Memory B cell (primary cell): ENCODE results near the gene SEMA3D.

Source experiments
- ATAC-seq: fragments of 150-1000 bp; cut with Tn5 transposase; 2 replicates; pipeline ENCODE4 v1.10.0; 2021; ENCODE audit warnings: low read depth, mild to moderate bottlenecking, moderate library complexity
- DNase-seq, 2 donors: peaks; one replicate each; pipeline ENCODE4 v3.0.0; 2022; ENCODE audit warnings: low spot score in 2 of 2
- H3K27ac Mint-ChIP-seq: one replicate; pipeline ENCODE4 v1.8.0; 2022; ENCODE audit warnings: mild to moderate bottlenecking, moderate library complexity, mixed read lengths
- H3K27me3 Mint-ChIP-seq: one replicate; pipeline ENCODE4 v1.8.0; 2022; ENCODE audit warnings: mixed read lengths
- H3K36me3 Mint-ChIP-seq: one replicate; pipeline ENCODE4 v1.8.0; 2022; ENCODE audit warnings: mild to moderate bottlenecking, mixed read lengths
- H3K4me1 Mint-ChIP-seq: one replicate; pipeline ENCODE4 v1.8.0; 2022; ENCODE audit warnings: mixed read lengths
- H3K4me3 Mint-ChIP-seq: one replicate; pipeline ENCODE4 v1.8.0; 2022; ENCODE audit warnings: mild to moderate bottlenecking, moderate library complexity, mixed read lengths
- H3K9me3 Mint-ChIP-seq: one replicate; pipeline ENCODE4 v1.8.0; 2022; ENCODE audit warnings: mixed read lengths

SEMA3D gene

GRCh38 chr7:85126383-85126782 lies 60.5 kb downstream of the SEMA3D start:
- ATAC-seq (no peak), DNase-seq (no peak)
- H3K36me3 Mint-ChIP-seq: no peaks in the 10 kb centered on the region
- H3K9me3 Mint-ChIP-seq: no peaks in the 10 kb centered on the region
- H3K4me1 Mint-ChIP-seq: no peaks in the 10 kb centered on the region
- H3K27me3 Mint-ChIP-seq: no peaks in the 10 kb centered on the region
- no peak overlapping the region for H3K27ac Mint-ChIP-seq
- no peak overlapping the region for H3K4me3 Mint-ChIP-seq

DNA sequence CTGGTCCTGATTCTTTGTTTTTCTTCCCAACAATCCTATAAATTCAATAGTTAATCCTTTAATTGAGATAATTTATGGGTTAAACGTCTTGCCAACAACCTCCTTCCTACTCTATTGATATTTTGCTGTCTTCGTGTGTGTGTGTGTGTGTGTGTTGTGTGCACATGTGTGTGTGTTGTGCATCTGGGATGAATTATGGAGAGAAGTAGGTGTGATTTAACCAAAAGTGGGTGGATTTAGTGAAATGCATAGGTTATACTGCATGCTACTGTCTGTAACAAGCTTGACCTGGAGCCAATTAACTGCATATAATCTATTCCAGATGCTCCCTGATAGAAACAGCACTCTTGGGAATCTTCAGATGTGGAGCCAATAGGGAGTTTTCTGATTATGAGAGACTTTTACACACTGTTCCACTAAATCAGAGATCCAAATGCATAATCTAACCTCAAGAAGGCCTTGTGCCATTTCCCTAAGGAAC lies 61.2 kb downstream of the SEMA3D start:
- H3K27ac Mint-ChIP-seq: no peak overlapping the region
- ATAC-seq (no peak), DNase-seq (no peak)
- H3K4me3 Mint-ChIP-seq: no peak overlapping the region
- no peaks in the 10 kb centered on the region for H3K9me3 Mint-ChIP-seq
- H3K36me3 Mint-ChIP-seq: no peaks in the 10 kb centered on the region
- no peaks in the 10 kb centered on the region for H3K27me3 Mint-ChIP-seq
- H3K4me1 Mint-ChIP-seq: no peaks in the 10 kb centered on the region

DNA sequence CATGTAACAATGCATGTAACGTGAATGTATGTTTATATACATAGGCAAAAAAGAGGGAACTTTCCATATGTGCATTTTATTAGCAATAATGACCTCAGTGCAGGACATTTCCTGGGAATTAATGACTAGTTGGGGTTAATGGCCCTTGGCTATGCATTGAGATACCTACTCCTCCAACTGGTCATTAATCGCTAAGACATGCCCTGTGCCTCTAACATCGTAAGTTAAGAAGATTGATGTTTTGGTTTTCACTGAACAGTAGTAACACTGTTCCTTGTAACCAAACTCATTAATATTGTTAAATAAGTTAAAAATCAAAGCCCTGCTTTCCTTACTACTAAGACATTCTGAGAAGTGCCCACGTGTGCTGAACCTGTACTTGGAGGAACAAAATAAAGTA lies 61.7 kb downstream of the SEMA3D start:
- H3K27me3 Mint-ChIP-seq: no peaks in the 10 kb centered on the region

DNA sequence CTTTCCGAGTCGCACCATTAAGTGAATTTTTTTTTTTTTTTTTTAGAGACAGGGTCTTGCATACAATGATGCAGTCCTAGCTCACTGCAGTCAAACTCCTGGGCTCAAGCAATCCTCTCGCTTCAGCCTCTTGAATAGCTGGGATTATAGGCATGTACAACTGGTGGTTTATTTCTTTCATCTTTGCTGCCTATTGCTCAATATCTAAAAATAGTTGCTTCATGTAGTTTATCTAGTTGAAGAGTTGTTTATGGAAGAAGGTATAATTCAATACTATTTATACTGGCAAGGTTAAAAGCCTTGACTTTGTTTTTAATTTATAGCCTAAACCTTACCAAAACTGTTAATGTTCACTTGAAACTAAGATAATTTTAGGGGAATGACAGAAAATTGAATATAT lies 66.9 kb downstream of the SEMA3D start:
- Mint-ChIP-seq H3K27me3 (no peaks in the 10 kb centered on the region), H3K4me3 (no peak overlapping the region), H3K4me1 (no peaks in the 10 kb centered on the region), H3K36me3 (no peaks in the 10 kb centered on the region), H3K9me3 (peaks cover 2% of the 10 kb centered on the region), H3K27ac (no peak overlapping the region)
- ATAC-seq (no peak), DNase-seq (no peak)

More for the DNA sequence above, 61.7 kb downstream of the SEMA3D start:
- no peak for DNase-seq
- Mint-ChIP-seq H3K4me3 (no peak overlapping the region), H3K27ac (no peak overlapping the region), H3K4me1 (no peaks in the 10 kb centered on the region), H3K9me3 (no peaks in the 10 kb centered on the region), H3K36me3 (no peaks in the 10 kb centered on the region)
- ATAC-seq: no peak

- Mint-ChIP-seq H3K4me1 (no peaks in the 10 kb centered on the region), H3K27me3 (no peaks in the 10 kb centered on the region), H3K27ac (no peak overlapping the region), H3K4me3 (no peak overlapping the region), H3K9me3 (peaks cover 2% of the 10 kb centered on the region), H3K36me3 (no peaks in the 10 kb centered on the region)
- no peak for DNase-seq
- ATAC-seq: no peak
Observed at GRCh38 chr7:85115862-85116261, 71.0 kb downstream of the SEMA3D start.

DNA sequence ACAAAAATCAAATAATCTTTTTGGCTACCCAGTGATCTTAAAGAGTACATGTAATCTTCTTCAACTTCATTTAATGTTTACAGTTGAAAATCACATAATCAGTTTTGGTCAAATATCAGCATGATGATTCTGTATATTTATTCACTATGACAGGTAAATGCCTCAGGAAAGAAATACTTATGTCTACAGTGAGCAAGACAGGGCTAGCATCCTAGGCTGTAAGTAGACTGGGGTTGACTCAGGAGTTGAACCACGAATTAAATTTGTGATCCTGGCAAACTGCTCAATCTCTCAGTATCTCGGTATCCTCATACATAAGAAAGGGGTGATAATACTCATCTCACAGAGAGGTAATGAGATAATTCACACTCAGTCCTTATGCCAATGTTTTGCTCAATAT lies 71.8 kb downstream of the SEMA3D start:
- DNase-seq: no peak
- H3K27ac Mint-ChIP-seq: no peak overlapping the region
- H3K36me3 Mint-ChIP-seq: no peaks in the 10 kb centered on the region
- no peak overlapping the region for H3K4me3 Mint-ChIP-seq
- H3K9me3 Mint-ChIP-seq: peaks cover 2% of the 10 kb centered on the region
- no peaks in the 10 kb centered on the region for H3K4me1 Mint-ChIP-seq
- H3K27me3 Mint-ChIP-seq: no peaks in the 10 kb centered on the region
- no peak for ATAC-seq

DNA sequence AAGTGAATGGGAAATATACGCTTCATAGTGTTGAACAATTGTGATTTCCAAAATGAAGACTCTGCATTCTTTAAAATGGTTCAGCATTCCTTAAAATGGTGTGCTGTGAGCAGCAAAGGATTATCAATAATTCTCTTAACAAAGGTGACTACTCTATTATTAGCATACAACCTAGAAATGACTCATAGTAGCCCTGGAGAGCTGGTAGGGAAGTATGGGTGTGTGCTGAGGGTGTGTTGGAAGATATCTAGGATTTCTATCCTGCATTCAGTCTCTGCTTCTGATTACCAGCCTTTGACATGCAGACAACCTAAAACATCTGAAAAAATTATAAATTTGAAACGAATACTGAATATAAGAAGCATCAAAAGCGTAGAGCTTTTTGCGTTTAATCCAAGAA lies 72.5 kb downstream of the SEMA3D start:
- peaks cover 2% of the 10 kb centered on the region for H3K9me3 Mint-ChIP-seq
- H3K27me3 Mint-ChIP-seq: no peaks in the 10 kb centered on the region
- no peaks in the 10 kb centered on the region for H3K4me1 Mint-ChIP-seq
- no peak overlapping the region for H3K27ac Mint-ChIP-seq
- no peak for ATAC-seq
- H3K36me3 Mint-ChIP-seq: no peaks in the 10 kb centered on the region
- H3K4me3 Mint-ChIP-seq: no peak overlapping the region
- DNase-seq: no peak

GRCh38 chr7:85111761-85112160 lies 75.1 kb downstream of the SEMA3D start:
- no peak for ATAC-seq
- no peak overlapping the region for H3K27ac Mint-ChIP-seq
- no peaks in the 10 kb centered on the region for H3K27me3 Mint-ChIP-seq
- DNase-seq: no peak
- no peak overlapping the region for H3K4me3 Mint-ChIP-seq
- no peaks in the 10 kb centered on the region for H3K4me1 Mint-ChIP-seq
- no peaks in the 10 kb centered on the region for H3K9me3 Mint-ChIP-seq
- no peaks in the 10 kb centered on the region for H3K36me3 Mint-ChIP-seq

DNA sequence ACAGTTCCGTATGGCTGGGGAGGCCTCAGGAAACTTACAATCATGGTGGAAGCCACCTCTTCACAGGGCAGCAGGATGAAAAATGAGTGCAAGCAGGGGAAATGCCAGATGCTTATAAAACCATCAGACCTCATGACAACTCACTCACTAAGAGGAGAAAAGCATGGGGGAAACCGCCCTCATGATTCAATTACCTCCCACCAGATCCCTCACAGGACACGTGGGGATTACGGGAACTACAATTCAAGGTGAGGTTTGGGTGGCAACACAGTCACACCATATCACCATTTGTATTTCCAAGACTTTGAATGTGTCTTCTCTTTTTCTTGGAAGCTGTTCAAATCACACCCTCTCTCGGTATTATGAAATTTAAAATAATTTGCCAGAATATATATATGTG lies 80.1 kb downstream of the SEMA3D start:
- H3K36me3 Mint-ChIP-seq: no peaks in the 10 kb centered on the region
- DNase-seq: no peak
- H3K27me3 Mint-ChIP-seq: no peaks in the 10 kb centered on the region
- H3K9me3 Mint-ChIP-seq: no peaks in the 10 kb centered on the region
- no peaks in the 10 kb centered on the region for H3K4me1 Mint-ChIP-seq
- no peak overlapping the region for H3K4me3 Mint-ChIP-seq
- no peak overlapping the region for H3K27ac Mint-ChIP-seq
- ATAC-seq: no peak

GRCh38 chr7:85104432-85105205 lies 82.2 kb downstream of the SEMA3D start:
- Mint-ChIP-seq H3K4me1 (no peaks in the 10 kb centered on the region), H3K27me3 (no peaks in the 10 kb centered on the region), H3K4me3 (no peak overlapping the region), H3K9me3 (no peaks in the 10 kb centered on the region), H3K36me3 (no peaks in the 10 kb centered on the region), H3K27ac (no peak overlapping the region)
- ATAC-seq (no peak), DNase-seq (no peak)

GRCh38 chr7:85103962-85104361 lies 82.9 kb downstream of the SEMA3D start:
- Mint-ChIP-seq H3K4me1 (no peaks in the 10 kb centered on the region), H3K27ac (no peak overlapping the region), H3K9me3 (no peaks in the 10 kb centered on the region), H3K4me3 (no peak overlapping the region), H3K36me3 (no peaks in the 10 kb centered on the region), H3K27me3 (no peaks in the 10 kb centered on the region)
- ATAC-seq: no peak
- no peak for DNase-seq

GRCh38 chr7:85103357-85103756 lies 83.5 kb downstream of the SEMA3D start:
- Mint-ChIP-seq H3K27ac (no peak overlapping the region), H3K9me3 (no peaks in the 10 kb centered on the region), H3K27me3 (no peaks in the 10 kb centered on the region), H3K4me1 (no peaks in the 10 kb centered on the region), H3K4me3 (no peak overlapping the region), H3K36me3 (no peaks in the 10 kb centered on the region)
- ATAC-seq (no peak), DNase-seq (no peak)

- Mint-ChIP-seq H3K4me1 (no peaks in the 10 kb centered on the region), H3K27me3 (no peaks in the 10 kb centered on the region), H3K4me3 (no peak overlapping the region), H3K27ac (no peak overlapping the region), H3K9me3 (no peaks in the 10 kb centered on the region), H3K36me3 (no peaks in the 10 kb centered on the region)
- DNase-seq (no peak), ATAC-seq (no peak)
Observed at GRCh38 chr7:85102813-85103350, 84.0 kb downstream of the SEMA3D start.

GRCh38 chr7:85101347-85101746 lies 85.5 kb downstream of the SEMA3D start:
- no peaks in the 10 kb centered on the region for H3K27me3 Mint-ChIP-seq
- ATAC-seq: no peak
- no peak for DNase-seq
- no peaks in the 10 kb centered on the region for H3K9me3 Mint-ChIP-seq
- no peaks in the 10 kb centered on the region for H3K36me3 Mint-ChIP-seq
- no peak overlapping the region for H3K4me3 Mint-ChIP-seq
- H3K4me1 Mint-ChIP-seq: no peaks in the 10 kb centered on the region
- H3K27ac Mint-ChIP-seq: no peak overlapping the region

DNA sequence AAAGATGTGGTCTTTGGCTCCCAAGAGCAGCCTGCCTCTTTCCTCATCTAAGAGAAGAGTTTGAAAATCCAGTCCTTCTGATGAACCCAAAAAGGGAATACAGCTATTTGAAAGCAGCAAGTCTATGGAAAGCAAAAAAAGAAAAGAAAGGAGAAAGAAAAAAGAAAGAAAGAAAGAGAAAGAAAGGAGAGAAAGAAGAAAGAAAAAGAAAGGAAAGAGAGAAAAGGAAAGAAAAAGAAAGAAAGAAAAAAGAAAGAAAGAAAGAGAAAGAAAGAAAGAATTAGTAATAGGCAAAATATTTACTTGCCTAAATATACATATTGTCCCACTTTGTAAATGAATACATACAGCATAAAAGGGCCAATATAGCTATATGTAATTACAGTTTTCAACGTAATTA lies 89.0 kb downstream of the SEMA3D start:
- no peak for ATAC-seq
- H3K9me3 Mint-ChIP-seq: no peaks in the 10 kb centered on the region
- no peaks in the 10 kb centered on the region for H3K36me3 Mint-ChIP-seq
- no peaks in the 10 kb centered on the region for H3K4me1 Mint-ChIP-seq
- DNase-seq: no peak
- H3K27ac Mint-ChIP-seq: no peak overlapping the region
- no peak overlapping the region for H3K4me3 Mint-ChIP-seq
- no peaks in the 10 kb centered on the region for H3K27me3 Mint-ChIP-seq
